Measurements from ENCODE around the gene OR10H4. TPM values are rescaled to one million over a fixed set of nuclear protein-coding genes. Genes with fewer than 3 reads are reported as not detected.
"Not testable (repeated sequence)": the region's sequence is repeated elsewhere in the genome, so short reads cannot be mapped to it uniquely, and the experiment has no call there.

The OR10H4 gene
- total and polyA plus RNA-seq, 4 donors, result not detected

DNA sequence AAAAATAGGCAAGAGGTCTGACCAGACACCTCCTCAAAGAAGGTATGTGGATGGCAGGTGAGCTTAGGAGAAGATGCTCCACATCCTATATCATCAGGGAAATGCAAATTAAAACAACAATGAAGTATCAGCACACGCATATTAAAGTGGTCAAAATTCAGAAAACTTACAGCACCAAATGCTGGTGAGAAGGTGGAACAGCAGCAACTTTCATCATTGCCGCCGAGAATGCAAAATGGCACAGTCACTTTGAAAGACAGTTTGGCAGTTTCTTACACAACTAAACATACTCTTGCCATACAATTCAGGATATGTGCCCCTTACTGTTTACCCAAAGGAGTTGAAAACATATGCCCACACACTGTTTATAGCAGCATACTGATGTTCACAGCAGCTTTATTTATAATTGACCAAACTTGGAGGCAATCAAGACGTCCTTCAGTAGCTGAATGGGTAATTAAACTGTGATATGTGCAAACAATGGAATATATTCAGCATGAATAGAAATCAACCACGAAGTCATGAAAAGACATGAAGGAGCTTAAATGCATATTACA, 22.5 kb downstream of the OR10H4 start:
- no peaks in the 10 kb centered on the region for H3K36me3 ChIP-seq (ENCODE audit: control insufficient read depth in 1 of 2, insufficient read depth in 2 of 2, low read length in 1 of 2)
- H3K27ac ChIP-seq (ENCODE audit: low read depth in 1 of 2, low read length in 2 of 2), result no peak overlapping the region
- H3K27me3 ChIP-seq (ENCODE audit: control insufficient read depth in 1 of 2, insufficient read depth in 2 of 2, low read length in 1 of 2), result no peaks in the 10 kb centered on the region
- no peak overlapping the region for H3K4me3 ChIP-seq (ENCODE audit: low read length in 2 of 2)
- intact Hi-C loops (cut with DNase I), result no loop called here
- H3K9me3 ChIP-seq (ENCODE audit: control insufficient read depth, low read length), result peaks cover 2% of the 10 kb centered on the region
- DNase-seq, result no peak
- WGBS, 2 donors, result 50 to 68% methylated on average over 5 of the region's 5 CpGs
- no peaks in the 10 kb centered on the region for H3K4me1 ChIP-seq (ENCODE audit: control insufficient read depth in 1 of 2, insufficient read depth in 2 of 2, low read length in 2 of 2)
- ATAC-seq (ENCODE audit: low FRiP score), result no peak

DNA sequence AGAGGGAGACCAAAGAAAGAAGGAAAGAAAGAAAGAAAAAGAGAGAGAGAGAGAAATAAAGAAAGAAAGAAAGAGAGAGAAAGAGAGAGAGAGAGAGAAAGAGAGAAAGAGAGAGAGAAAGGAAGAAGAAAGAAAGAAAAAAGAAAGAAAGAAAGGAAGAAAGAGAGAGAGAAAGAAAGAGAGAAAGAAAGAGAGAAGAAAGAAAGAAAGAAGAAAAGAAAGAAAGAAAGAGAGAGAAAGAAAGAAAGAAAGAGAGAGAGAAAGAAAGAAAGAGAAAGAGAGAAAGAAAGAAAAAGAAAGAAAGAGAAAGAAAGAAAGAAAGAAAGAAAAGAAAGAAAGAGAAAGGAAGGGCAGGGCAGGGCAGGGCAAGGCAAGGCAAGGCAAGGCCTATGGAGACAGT, 23.2 kb downstream of the OR10H4 start:
- H3K27me3 ChIP-seq (ENCODE audit: control insufficient read depth in 1 of 2, insufficient read depth in 2 of 2, low read length in 1 of 2); H3K4me3 ChIP-seq (ENCODE audit: low read length in 2 of 2); intact Hi-C loops (cut with DNase I); H3K27ac ChIP-seq (ENCODE audit: low read depth in 1 of 2, low read length in 2 of 2); ATAC-seq (ENCODE audit: low FRiP score); DNase-seq; H3K4me1 ChIP-seq (ENCODE audit: control insufficient read depth in 1 of 2, insufficient read depth in 2 of 2, low read length in 2 of 2); H3K36me3 ChIP-seq (ENCODE audit: control insufficient read depth in 1 of 2, insufficient read depth in 2 of 2, low read length in 1 of 2); H3K9me3 ChIP-seq (ENCODE audit: control insufficient read depth, low read length): not testable (repeated sequence)

DNA sequence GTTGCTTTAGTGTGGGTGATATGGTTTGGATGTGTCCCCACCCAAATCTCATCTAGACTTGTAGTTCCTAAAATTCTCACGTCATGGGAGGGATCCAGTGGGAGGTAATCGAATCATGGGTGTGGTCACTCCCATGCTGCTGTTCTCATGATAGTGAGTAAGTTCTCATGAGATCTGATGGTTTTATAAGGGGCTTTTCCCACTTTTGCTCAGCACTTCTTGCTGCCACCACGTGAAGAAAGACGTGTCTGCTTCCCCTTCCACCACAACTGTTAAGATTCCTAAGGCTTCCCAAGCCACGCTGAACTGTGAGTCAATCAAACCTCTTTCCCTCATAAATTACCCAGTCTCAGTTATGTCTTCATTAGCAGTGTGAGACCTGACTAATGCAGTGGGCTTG, 26.0 kb downstream of the OR10H4 start:
- Histone ChIP-seq H3K4me3 (ENCODE audit: low read length in 2 of 2) (no peak overlapping the region), H3K27me3 (ENCODE audit: control insufficient read depth in 1 of 2, insufficient read depth in 2 of 2, low read length in 1 of 2) (no peaks in the 10 kb centered on the region), H3K4me1 (ENCODE audit: control insufficient read depth in 1 of 2, insufficient read depth in 2 of 2, low read length in 2 of 2) (no peaks in the 10 kb centered on the region), H3K27ac (ENCODE audit: low read depth in 1 of 2, low read length in 2 of 2) (no peak overlapping the region), H3K9me3 (ENCODE audit: control insufficient read depth, low read length) (peaks cover 2% of the 10 kb centered on the region), H3K36me3 (ENCODE audit: control insufficient read depth in 1 of 2, insufficient read depth in 2 of 2, low read length in 1 of 2) (no peaks in the 10 kb centered on the region)
- WGBS, 2 donors, result 55 to 57% methylated on average over 5 of the region's 5 CpGs
- intact Hi-C loops (cut with DNase I), result no loop called here
- ATAC-seq (ENCODE audit: low FRiP score) (no peak), DNase-seq (no peak)

DNA sequence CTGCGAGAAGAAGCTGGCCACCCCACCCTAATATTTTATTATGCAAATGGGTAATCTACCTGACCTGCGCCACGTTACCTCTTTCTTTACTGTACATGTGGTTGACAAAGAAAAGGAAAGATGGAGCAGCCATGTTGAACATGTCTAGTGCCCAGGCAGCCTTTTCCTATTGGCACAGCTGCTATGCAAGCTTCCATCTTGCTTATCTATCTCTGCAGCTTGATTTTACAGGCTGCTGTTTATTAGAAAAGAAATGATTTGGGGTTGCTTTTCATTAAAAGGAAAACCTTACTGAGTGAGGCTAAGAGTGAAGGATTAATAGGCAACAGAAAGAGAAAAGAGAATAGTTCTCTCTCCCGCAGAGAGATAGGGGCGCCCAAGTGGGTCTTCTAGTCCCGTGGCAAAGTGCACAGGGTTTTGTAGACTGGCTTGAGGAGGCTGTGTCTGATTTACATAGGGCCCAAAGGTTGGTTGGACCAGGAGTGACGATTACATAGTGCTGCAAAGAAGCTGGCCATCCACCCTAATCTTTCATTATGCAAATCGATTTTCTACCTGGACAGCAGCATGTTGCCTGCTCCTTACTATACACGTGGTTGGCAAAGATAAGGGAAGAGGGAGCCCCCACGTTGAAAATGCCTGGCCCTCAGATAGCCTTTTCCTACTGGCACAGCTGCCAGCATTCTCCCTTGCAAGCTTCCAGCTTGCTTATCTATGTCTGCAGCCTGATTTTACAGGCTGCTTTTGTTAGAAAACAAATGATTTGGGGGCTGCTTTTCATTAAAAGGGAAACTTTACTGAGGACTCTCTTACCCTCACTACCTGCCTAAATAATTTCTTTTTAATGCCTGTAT, 28.3 kb downstream of the OR10H4 start:
- intact Hi-C loops (cut with DNase I), result no loop called here
- Histone ChIP-seq H3K27ac (ENCODE audit: low read depth in 1 of 2, low read length in 2 of 2) (no peak overlapping the region), H3K36me3 (ENCODE audit: control insufficient read depth in 1 of 2, insufficient read depth in 2 of 2, low read length in 1 of 2) (no peaks in the 10 kb centered on the region), H3K4me3 (ENCODE audit: low read length in 2 of 2) (no peak overlapping the region), H3K27me3 (ENCODE audit: control insufficient read depth in 1 of 2, insufficient read depth in 2 of 2, low read length in 1 of 2) (no peaks in the 10 kb centered on the region), H3K4me1 (ENCODE audit: control insufficient read depth in 1 of 2, insufficient read depth in 2 of 2, low read length in 2 of 2) (no peaks in the 10 kb centered on the region), H3K9me3 (ENCODE audit: control insufficient read depth, low read length) (peaks cover 5% of the 10 kb centered on the region)
- DNase-seq (no peak), ATAC-seq (ENCODE audit: low FRiP score) (no peak)
- WGBS, 2 donors, result 39 to 56% methylated on average over 10 of the region's 10 CpGs

DNA sequence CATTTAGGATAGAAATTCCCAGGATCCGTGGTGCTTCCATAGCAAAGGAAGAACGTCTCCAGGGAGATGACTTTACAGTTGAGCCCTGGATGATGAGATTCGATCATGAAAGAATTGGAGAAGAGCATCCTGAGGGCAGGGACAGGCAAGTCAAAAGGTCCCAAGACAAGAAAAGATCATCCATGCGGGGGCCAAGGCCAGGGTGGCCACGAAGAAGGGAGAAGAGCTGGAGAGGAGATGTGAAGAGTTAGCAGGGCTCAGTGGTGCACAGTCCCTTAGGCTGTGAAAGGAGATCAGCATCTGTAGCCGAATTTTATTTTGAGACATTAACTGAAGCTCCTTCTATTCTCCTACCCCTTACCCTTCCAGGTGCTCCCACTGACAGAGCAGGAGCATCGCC, 28.9 kb downstream of the OR10H4 start:
- Histone ChIP-seq H3K4me1 (ENCODE audit: control insufficient read depth in 1 of 2, insufficient read depth in 2 of 2, low read length in 2 of 2) (no peaks in the 10 kb centered on the region), H3K27me3 (ENCODE audit: control insufficient read depth in 1 of 2, insufficient read depth in 2 of 2, low read length in 1 of 2) (no peaks in the 10 kb centered on the region), H3K4me3 (ENCODE audit: low read length in 2 of 2) (no peak overlapping the region), H3K9me3 (ENCODE audit: control insufficient read depth, low read length) (peaks cover 6% of the 10 kb centered on the region), H3K27ac (ENCODE audit: low read depth in 1 of 2, low read length in 2 of 2) (no peak overlapping the region), H3K36me3 (ENCODE audit: control insufficient read depth in 1 of 2, insufficient read depth in 2 of 2, low read length in 1 of 2) (no peaks in the 10 kb centered on the region)
- DNase-seq, result no peak
- ATAC-seq (ENCODE audit: low FRiP score), result no peak
- intact Hi-C loops (cut with DNase I), result no loop called here
- WGBS, 2 donors, result 52 to 70% methylated on average over 7 of the region's 7 CpGs

DNA sequence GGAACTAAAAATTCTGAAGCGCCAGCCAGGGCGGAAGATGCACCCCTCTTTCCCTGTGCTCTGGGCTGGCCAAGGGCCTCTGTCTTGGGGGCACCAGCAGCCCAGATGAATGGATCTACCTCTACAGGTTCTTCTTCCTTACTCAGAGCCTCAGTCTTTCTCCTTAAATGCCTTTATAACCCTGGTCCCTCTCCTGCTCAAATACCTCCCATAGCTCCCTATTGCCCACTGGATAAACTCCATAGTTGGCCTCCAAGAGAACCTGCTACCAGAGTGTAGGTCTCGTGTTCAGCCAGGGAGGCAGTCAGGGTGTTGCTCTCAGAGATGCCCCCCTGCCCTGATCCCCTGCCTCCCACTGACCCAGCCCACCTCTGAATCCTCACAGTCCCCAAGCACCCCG, 30.5 kb downstream of the OR10H4 start:
- WGBS, 2 donors, result 80 to 81% methylated on average over 4 of the region's 4 CpGs
- Histone ChIP-seq H3K4me1 (ENCODE audit: control insufficient read depth in 1 of 2, insufficient read depth in 2 of 2, low read length in 2 of 2) (no peaks in the 10 kb centered on the region), H3K36me3 (ENCODE audit: control insufficient read depth in 1 of 2, insufficient read depth in 2 of 2, low read length in 1 of 2) (no peaks in the 10 kb centered on the region), H3K9me3 (ENCODE audit: control insufficient read depth, low read length) (peaks cover 5% of the 10 kb centered on the region), H3K27ac (ENCODE audit: low read depth in 1 of 2, low read length in 2 of 2) (no peak overlapping the region), H3K27me3 (ENCODE audit: control insufficient read depth in 1 of 2, insufficient read depth in 2 of 2, low read length in 1 of 2) (no peaks in the 10 kb centered on the region), H3K4me3 (ENCODE audit: low read length in 2 of 2) (no peak overlapping the region)
- DNase-seq (no peak), ATAC-seq (ENCODE audit: low FRiP score) (no peak)
- intact Hi-C loops (cut with DNase I), result no loop called here

DNA sequence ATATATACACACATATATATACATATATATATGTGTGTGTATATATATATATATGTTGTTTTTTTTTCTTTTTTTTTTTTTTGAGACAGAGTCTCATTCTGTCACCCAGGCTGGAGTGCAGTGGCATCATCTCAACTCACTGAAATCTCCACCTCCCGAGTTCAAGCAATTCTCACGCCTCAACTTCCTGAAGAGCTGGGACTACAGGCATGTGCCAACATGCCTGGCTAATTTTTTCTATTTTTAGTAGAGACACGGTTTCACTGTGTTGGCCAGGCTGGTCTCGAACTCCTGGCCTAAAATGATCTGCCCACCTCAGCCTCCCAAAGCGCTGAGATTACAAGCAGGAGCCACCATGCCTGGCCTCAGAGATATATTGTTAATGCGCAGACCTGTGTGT, 37.0 kb downstream of the OR10H4 start:
- H3K36me3 ChIP-seq (ENCODE audit: control insufficient read depth in 1 of 2, insufficient read depth in 2 of 2, low read length in 1 of 2); H3K27me3 ChIP-seq (ENCODE audit: control insufficient read depth in 1 of 2, insufficient read depth in 2 of 2, low read length in 1 of 2); ATAC-seq (ENCODE audit: low FRiP score); DNase-seq; H3K4me1 ChIP-seq (ENCODE audit: control insufficient read depth in 1 of 2, insufficient read depth in 2 of 2, low read length in 2 of 2); intact Hi-C loops (cut with DNase I); H3K4me3 ChIP-seq (ENCODE audit: low read length in 2 of 2); H3K9me3 ChIP-seq (ENCODE audit: control insufficient read depth, low read length); H3K27ac ChIP-seq (ENCODE audit: low read depth in 1 of 2, low read length in 2 of 2): not testable (repeated sequence)
- WGBS, 2 donors, result 24 to 44% methylated on average over 6 of the region's 6 CpGs

DNA sequence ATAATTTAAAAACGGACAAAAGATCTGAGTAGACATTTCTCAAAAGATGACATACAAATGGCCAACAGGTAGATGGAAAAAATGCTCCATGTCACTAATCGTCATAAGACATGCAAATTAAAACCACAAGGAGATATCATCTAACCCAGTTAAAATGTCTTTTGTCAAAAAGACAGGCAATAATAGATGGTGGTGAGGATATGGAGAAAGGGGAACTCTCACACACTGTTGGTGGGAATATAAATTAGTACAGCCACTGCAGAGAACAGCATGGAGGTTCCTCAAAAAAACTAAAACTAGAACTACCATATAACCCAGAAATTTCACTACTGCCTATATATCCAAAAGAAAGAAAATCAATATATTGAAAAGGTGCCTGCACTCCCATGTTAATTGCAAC, 37.9 kb downstream of the OR10H4 start:
- ATAC-seq (ENCODE audit: low FRiP score) (no peak), DNase-seq (no peak)
- Histone ChIP-seq H3K36me3 (ENCODE audit: control insufficient read depth in 1 of 2, insufficient read depth in 2 of 2, low read length in 1 of 2) (no peaks in the 10 kb centered on the region), H3K9me3 (ENCODE audit: control insufficient read depth, low read length) (peaks cover 4% of the 10 kb centered on the region), H3K4me1 (ENCODE audit: control insufficient read depth in 1 of 2, insufficient read depth in 2 of 2, low read length in 2 of 2) (no peaks in the 10 kb centered on the region), H3K4me3 (ENCODE audit: low read length in 2 of 2) (no peak overlapping the region), H3K27me3 (ENCODE audit: control insufficient read depth in 1 of 2, insufficient read depth in 2 of 2, low read length in 1 of 2) (peaks cover 0 to 2% of the 10 kb centered on the region in 2 donors), H3K27ac (ENCODE audit: low read depth in 1 of 2, low read length in 2 of 2) (no peak overlapping the region)
- 63 to 68% methylated on average over 2 of the region's 2 CpGs for WGBS, 2 donors
- intact Hi-C loops (cut with DNase I), result no loop called here

DNA sequence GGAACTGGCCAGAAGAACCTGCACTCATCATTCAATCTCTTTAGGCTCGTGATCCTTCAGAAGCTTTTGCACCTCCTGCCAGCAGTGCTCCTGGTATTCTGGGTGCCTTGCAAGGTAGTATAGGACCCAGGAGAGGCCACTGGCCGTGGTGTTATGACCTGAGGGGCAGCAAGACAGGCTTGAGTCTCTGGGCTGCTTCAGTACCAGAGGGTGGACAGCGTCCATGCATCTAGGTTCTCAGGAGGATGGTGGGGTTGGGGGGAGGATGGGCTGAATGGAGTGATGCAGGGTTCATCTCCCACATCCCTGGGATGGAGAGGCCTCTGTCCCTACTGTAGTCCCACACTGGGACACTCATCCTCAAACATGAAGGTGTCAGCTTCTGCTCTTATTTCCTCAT, 41.1 kb downstream of the OR10H4 start:
- ATAC-seq (ENCODE audit: low FRiP score) (no peak), DNase-seq (no peak)
- H3K4me3 ChIP-seq (ENCODE audit: low read length in 2 of 2), result no peak overlapping the region
- no peak overlapping the region for H3K27ac ChIP-seq (ENCODE audit: low read depth in 1 of 2, low read length in 2 of 2)
- peaks cover 0 to 2% of the 10 kb centered on the region in 2 donors for H3K27me3 ChIP-seq (ENCODE audit: control insufficient read depth in 1 of 2, insufficient read depth in 2 of 2, low read length in 1 of 2)
- 29 to 38% methylated on average over 3 of the region's 3 CpGs for WGBS, 2 donors
- no peaks in the 10 kb centered on the region for H3K4me1 ChIP-seq (ENCODE audit: control insufficient read depth in 1 of 2, insufficient read depth in 2 of 2, low read length in 2 of 2)
- intact Hi-C loops (cut with DNase I), result no loop called here
- H3K36me3 ChIP-seq (ENCODE audit: control insufficient read depth in 1 of 2, insufficient read depth in 2 of 2, low read length in 1 of 2), result no peaks in the 10 kb centered on the region
- H3K9me3 ChIP-seq (ENCODE audit: control insufficient read depth, low read length), result peaks cover 3% of the 10 kb centered on the region
